GM18858 (cell line): ENCODE measurements around the gene SMYD1.

ENCODE experiments used
- ATAC-seq: cut with Tn5 transposase; IDR thresholded peaks from one replicate; pipeline ENCODE4 v1.9.1; 2021; ENCODE audit not compliant: unreplicated experiment

Gene SMYD1

GRCh38 chr2:88121678-88122077 is 54.1 kb downstream of the SMYD1 start:
- ATAC-seq = no peak

GRCh38 chr2:88122141-88122884 is 54.7 kb downstream of the SMYD1 start:
- no peak for ATAC-seq

- no peak for ATAC-seq
Observed at GRCh38 chr2:88123164-88123974, 55.7 kb downstream of the SMYD1 start.

GRCh38 chr2:88123975-88124917 is 56.6 kb downstream of the SMYD1 start:
- ATAC-seq = no peak

GRCh38 chr2:88125344-88125923 is 57.8 kb downstream of the SMYD1 start:
- ATAC-seq = no peak

- no peak for ATAC-seq
Observed at GRCh38 chr2:88125924-88126771, 58.5 kb downstream of the SMYD1 start.

- no peak for ATAC-seq
Observed at GRCh38 chr2:88126772-88127637, 59.4 kb downstream of the SMYD1 start.

GRCh38 chr2:88127638-88127887 is 59.9 kb downstream of the SMYD1 start:
- ATAC-seq = no peak

GRCh38 chr2:88127888-88128653 is 60.4 kb downstream of the SMYD1 start, which contains the start of gene FABP1:
Gene FABP1 (minus strand): TSS chr2:88128062. CDS start chr2:88128017, 45 bp downstream.
- ATAC-seq = no peak

- no peak for ATAC-seq
Observed at GRCh38 chr2:88128654-88129312, 61.2 kb downstream of the SMYD1 start.

- no peak for ATAC-seq
Observed at GRCh38 chr2:88129313-88129959, 61.8 kb downstream of the SMYD1 start.

- no peak for ATAC-seq
Observed at GRCh38 chr2:88131201-88131998, 63.8 kb downstream of the SMYD1 start.

- ATAC-seq = no peak
Observed at GRCh38 chr2:88131999-88132368, 64.4 kb downstream of the SMYD1 start.

- ATAC-seq = no peak
Observed at GRCh38 chr2:88133875-88134274, 66.2 kb downstream of the SMYD1 start.

GRCh38 chr2:88136817-88137216 is 69.2 kb downstream of the SMYD1 start:
- no peak for ATAC-seq

GRCh38 chr2:88137833-88138232 is 70.2 kb downstream of the SMYD1 start:
- no peak for ATAC-seq
